SK-N-SH (cell line): Measurements from ENCODE around the gene NLGN1. TPM values are rescaled to one million over a fixed set of nuclear protein-coding genes. Genes with fewer than 3 reads are reported as not detected.

Experiments
- CTCF ChIA-PET: fragments of 300-600, 350-600 bp; formaldehyde crosslinking; extraction: SDS; loops from one replicate; lab custom pipeline; 2021; lab: Yijun Ruan, JAX
- POLR2A ChIA-PET: fragments of 350-600 bp; sonication (Branson Sonifier 250); formaldehyde crosslinking; extraction: SDS; loops from one replicate; lab custom pipeline; 2020; ENCODE audit warnings: antibody characterized with exemption, inconsistent platforms; lab: Yijun Ruan, JAX
- DNase-seq: peaks from one replicate; pipeline ENCODE4 v3.0.0; 2012
- H2AFZ ChIP-seq: fragments of 200-600 bp; sonication (generic); 2 replicates; pipeline ENCODE4 v1.8.1; 2016; ENCODE audit warnings: antibody characterized with exemption, mild to moderate bottlenecking, low read depth
- H3F3A ChIP-seq: fragments of 200-600 bp; sonication (generic); replicated peaks from 2 replicates; pipeline ENCODE3; 2016; ENCODE audit warnings: antibody characterized with exemption, mild to moderate bottlenecking; ENCODE audit not compliant: insufficient read depth
- H3K27ac ChIP-seq, 2 experiments: fragments of 200-500 bp in 1 of 2; fragments of 200-600 bp in 1 of 2; sonication (Bioruptor generic) in 1 of 2; sonication (generic), shearing (Covaris generic) in 1 of 2; 2 replicates each; pipeline versions ENCODE4 v1.5.1 to v1.6.1; 2014 to 2016; ENCODE audit warnings: low read depth in 2 of 2, inconsistent platforms in 1 of 2, low read length in 1 of 2, mild to moderate bottlenecking in 1 of 2, mixed read lengths in 1 of 2
- H3K27me3 ChIP-seq: fragments of 200-600 bp; sonication (generic), shearing (Covaris generic); 2 replicates; pipeline ENCODE4 v1.6.1; 2016; ENCODE audit warnings: mixed run types; ENCODE audit not compliant: insufficient read depth
- H3K36me3 ChIP-seq, 2 experiments: fragments of 200-500 bp in 1 of 2; fragments of 200-600 bp in 1 of 2; sonication (Bioruptor generic) in 1 of 2; sonication (generic) in 1 of 2; replicated peaks in 1 of 2; 2 replicates each; pipeline versions ENCODE3 to v1.5.1; 2014 to 2016; ENCODE audit warnings: low read length in 1 of 2, mild to moderate bottlenecking in 1 of 2; ENCODE audit not compliant: insufficient read depth in 2 of 2, control insufficient read depth in 1 of 2
- H3K4me1 ChIP-seq, 2 experiments: fragments of 200-500 bp in 1 of 2; fragments of 200-600 bp in 1 of 2; sonication (Bioruptor generic) in 1 of 2; sonication (generic), shearing (Covaris generic) in 1 of 2; 2 replicates each; pipeline versions ENCODE4 v1.5.1 to v1.6.1; 2014 to 2016; ENCODE audit warnings: low read depth in 1 of 2, low read length in 1 of 2, mixed run types in 1 of 2; ENCODE audit not compliant: insufficient read depth in 2 of 2, control insufficient read depth in 1 of 2
- H3K4me2 ChIP-seq: fragments of 200-600 bp; sonication (generic), shearing (Covaris generic); 2 replicates; pipeline ENCODE4 v1.6.1; 2017; ENCODE audit warnings: mixed run types
- H3K4me3 ChIP-seq, 2 experiments: fragments of 200-500 bp in 1 of 2; fragments of 200-600 bp in 1 of 2; sonication (Bioruptor generic) in 1 of 2; sonication (generic), shearing (Covaris generic) in 1 of 2; 2 replicates each; pipeline versions ENCODE4 v1.5.1 to v1.8.1; 2014 to 2016; ENCODE audit warnings: low read depth in 2 of 2, inconsistent platforms in 1 of 2, low read length in 1 of 2, mild to moderate bottlenecking in 1 of 2, mixed read lengths in 1 of 2, moderate library complexity in 1 of 2
- H3K79me2 ChIP-seq: fragments of 200-600 bp; sonication (generic); 2 replicates; pipeline ENCODE4 v1.8.1; 2017; ENCODE audit warnings: mild to moderate bottlenecking; ENCODE audit not compliant: insufficient read depth
- H3K9ac ChIP-seq: fragments of 200-600 bp; sonication (generic); 2 replicates; pipeline ENCODE4 v1.6.1; 2017; ENCODE audit warnings: mixed run types
- H3K9me2 ChIP-seq: fragments of 200-600 bp; sonication (generic); 2 replicates; pipeline ENCODE4 v1.6.1; 2017; ENCODE audit warnings: mixed run types
- H3K9me3 ChIP-seq: fragments of 200-600 bp; sonication (generic); 2 replicates; pipeline ENCODE4 v1.6.1; 2017; ENCODE audit warnings: mixed run types, mild to moderate bottlenecking, moderate library complexity
- H4K20me1 ChIP-seq: fragments of 200-600 bp; sonication (generic); 2 replicates; pipeline ENCODE4 v1.6.1; 2017; ENCODE audit warnings: mild to moderate bottlenecking, mixed run types; ENCODE audit not compliant: insufficient read depth
- CTCF ChIP-seq: fragments of 200-600 bp; sonication (generic); IDR thresholded peaks from 2 replicates; pipeline ENCODE4 v1.6.1; 2017; ENCODE audit warnings: antibody characterized with exemption, mild to moderate bottlenecking, moderate library complexity
- FOXJ3 ChIP-seq: sonication (generic); formaldehyde crosslinking; IDR thresholded peaks from 2 replicates; pipeline ENCODE4 v1.5.1; 2020; ENCODE audit warnings: mild to moderate bottlenecking, missing genetic modification reagents
- GATA2 ChIP-seq: sonication (generic); formaldehyde crosslinking; IDR thresholded peaks from 2 replicates; pipeline ENCODE4 v1.5.0; 2020; ENCODE audit warnings: mild to moderate bottlenecking, missing genetic modification reagents
- IRF3 ChIP-seq: fragments of 150-350 bp; IDR thresholded peaks from 2 replicates; pipeline ENCODE4 v1.6.1; 2016; ENCODE audit warnings: mild to moderate bottlenecking, low read depth, low read length
- JUND ChIP-seq: IDR thresholded peaks from 2 replicates; pipeline ENCODE4 v1.4.0; 2012
- MXI1 ChIP-seq: IDR thresholded peaks from 2 replicates; pipeline ENCODE4 v1.6.1; 2012; ENCODE audit warnings: mild to moderate bottlenecking, low read depth, low read length, improper control_type of control experiment
- POLR2AphosphoS5 ChIP-seq: IDR thresholded peaks from 2 replicates; pipeline ENCODE4 v1.6.1; 2012; ENCODE audit warnings: low read depth, low read length
- RAD21 ChIP-seq: IDR thresholded peaks from 2 replicates; pipeline ENCODE4 v1.6.1; 2012; ENCODE audit warnings: mild to moderate bottlenecking, low read length
- RFX5 ChIP-seq: IDR thresholded peaks from 2 replicates; pipeline ENCODE4 v1.6.1; 2012; ENCODE audit warnings: mild to moderate bottlenecking, improper control_type of control experiment, low read length
- RXRA ChIP-seq: IDR thresholded peaks from 2 replicates; pipeline ENCODE4 v1.4.0; 2012; ENCODE audit warnings: low read depth, mild to moderate bottlenecking, borderline replicate concordance
- SIN3A ChIP-seq: IDR thresholded peaks from 2 replicates; pipeline ENCODE4 v1.6.1; 2012; ENCODE audit warnings: low read depth, mild to moderate bottlenecking, low read length, moderate library complexity, borderline replicate concordance
- TAF1 ChIP-seq: IDR thresholded peaks from 2 replicates; pipeline ENCODE4 v1.6.1; 2012; ENCODE audit warnings: low read depth, mild to moderate bottlenecking, low read length, moderate library complexity, borderline replicate concordance
- USF1 ChIP-seq: IDR thresholded peaks from 2 replicates; pipeline ENCODE4 v1.4.0; 2012; ENCODE audit warnings: low read depth, borderline replicate concordance
- USF2 ChIP-seq: fragments of 150-350 bp; IDR thresholded peaks from 2 replicates; pipeline ENCODE4 v1.6.1; 2017; ENCODE audit warnings: antibody characterized with exemption, low read length, low read depth, borderline replicate concordance
- YY1 ChIP-seq: IDR thresholded peaks from 2 replicates; pipeline ENCODE4 v1.4.0; 2012; ENCODE audit warnings: low read depth, mild to moderate bottlenecking
- WGBS: methylation state at CpG from one replicate; pipeline ENCODE4 v1.1.6; 2017; ENCODE audit warnings: low lambda C conversion rate; 5-methylcytosine and 5-hydroxymethylcytosine counted together
- polyA plus RNA-seq, 3 experiments: library from polyadenylated mRNA; depleted of rRNA; stranded (reverse); fragments of >200 nt; gene quantifications; 2 replicates each; pipeline ENCODE4 v1.2.3, GENCODE V29; 2012

NLGN1 gene
- polyA plus RNA-seq, 1 of the 3 experiments (the other 2 are of a cell fraction), result 1.5 TPM

- H3K9ac ChIP-seq, result no peak overlapping the region
- WGBS, result 57% methylated on average over 1 of the region's 1 CpG
- CTCF ChIA-PET, result interaction anchor here (1.0 kb wide), 1 partner anchor 18 kb away, joined by 3 read pairs; the partner anchor contains the start of gene NLGN1
These were observed 18.5 kb downstream of the NLGN1 start for GRCh38 chr3:173416070-173416469.

GRCh38 chr3:173429076-173429475 lies 31.5 kb downstream of the NLGN1 start:
- Histone ChIP-seq H3K4me3 (no peak overlapping the region), H2AFZ (no peak overlapping the region), H3K79me2 (no peaks in the 10 kb centered on the region), H3K27ac (no peak overlapping the region), H4K20me1 (no peaks in the 10 kb centered on the region), H3K27me3 (no peaks in the 10 kb centered on the region), H3K4me2 (no peak overlapping the region), H3K36me3 (no peaks in the 10 kb centered on the region), H3K9me2 (no peaks in the 10 kb centered on the region), H3K9ac (no peak overlapping the region), H3K4me1 (no peaks in the 10 kb centered on the region), H3K9me3 (no peaks in the 10 kb centered on the region), H3F3A (no peaks in the 10 kb centered on the region)
- DNase-seq, result no peak
- 48% methylated on average over 5 of the region's 5 CpGs for WGBS
- no peak for TF ChIP-seq RXRA
- no peak for TF ChIP-seq GATA2 (CRISPR knock-in tag)
- no peak for TF ChIP-seq CTCF
- no peak for TF ChIP-seq USF2
- ChIA-PET CTCF (no interaction called here), POLR2A (no interaction called here)

More at GRCh38 chr3:173416070-173416469, 18.5 kb downstream of the NLGN1 start:
- POLR2A ChIA-PET, result no interaction called here
- H3K4me1 ChIP-seq, result no peaks in the 10 kb centered on the region; a peak in 2 of 4 replicates
- H3K9me2 ChIP-seq, result no peaks in the 10 kb centered on the region
- TF ChIP-seq SIN3A, result no peak
- TF ChIP-seq POLR2AphosphoS5, result no peak
- no peak for TF ChIP-seq IRF3
- TF ChIP-seq USF1, result no peak
- TF ChIP-seq TAF1, result no peak
- TF ChIP-seq FOXJ3 (CRISPR knock-in tag), result no peak
- TF ChIP-seq RFX5, result no peak
- TF ChIP-seq JUND, result no peak
- TF ChIP-seq RAD21, result no peak
- TF ChIP-seq YY1, result no peak
- no peak for TF ChIP-seq MXI1
- TF ChIP-seq USF2, result no peak
- H3K9me3 ChIP-seq, result no peaks in the 10 kb centered on the region
- H3K4me3 ChIP-seq, result no peak overlapping the region
- DNase-seq, result no peak
- H2AFZ ChIP-seq, result no peak overlapping the region
- no peak overlapping the region for H3K4me2 ChIP-seq
- H3F3A ChIP-seq, result no peaks in the 10 kb centered on the region
- no peaks in the 10 kb centered on the region; the same call in 1 of the 2 replicates for H3K79me2 ChIP-seq
- no peaks in the 10 kb centered on the region for H4K20me1 ChIP-seq
- H3K27me3 ChIP-seq, result no peaks in the 10 kb centered on the region
- H3K27ac ChIP-seq, result no peak overlapping the region
- no peaks in the 10 kb centered on the region for H3K36me3 ChIP-seq
